ENCODE results near the gene HMCN1.

- TF ChIP-seq CTCF (IDR thresholded peaks at IDR 0.05; ENCODE audit: low read length) (no peak), EZH2 (optimal IDR thresholded peaks at IDR 0.05; ENCODE audit: low read depth, low read length) (no peak), EZH2phosphoT487 (IDR thresholded peaks at IDR 0.05; ENCODE audit: low read length) (no peak)
Measured at GRCh38 chr1:186063091-186063657, 329.0 kb downstream of the HMCN1 start.
